22Rv1 (cell line): ENCODE data around the gene NPEPL1.
"Not testable (repeated sequence)": the region's sequence is repeated elsewhere in the genome, so short reads cannot be mapped to it uniquely, and the experiment has no call there.

Experiments
- H3K27ac ChIP-seq: fragments of 450-650 bp; 2 replicates; pipeline ENCODE4 v1.5.1; 2017
- ZFX ChIP-seq: fragments of 450-650 bp; IDR thresholded peaks from 2 replicates; pipeline ENCODE4 v1.6.1; 2017; ENCODE audit warnings: antibody characterized with exemption, borderline replicate concordance
- TF ChIP-seq, protein P1 (sequence below): fragments of 450-650 bp; IDR thresholded peaks from 2 replicates; pipeline ENCODE4 v1.5.1; 2017; ENCODE audit warnings: mild to moderate bottlenecking

The NPEPL1 gene

DNA sequence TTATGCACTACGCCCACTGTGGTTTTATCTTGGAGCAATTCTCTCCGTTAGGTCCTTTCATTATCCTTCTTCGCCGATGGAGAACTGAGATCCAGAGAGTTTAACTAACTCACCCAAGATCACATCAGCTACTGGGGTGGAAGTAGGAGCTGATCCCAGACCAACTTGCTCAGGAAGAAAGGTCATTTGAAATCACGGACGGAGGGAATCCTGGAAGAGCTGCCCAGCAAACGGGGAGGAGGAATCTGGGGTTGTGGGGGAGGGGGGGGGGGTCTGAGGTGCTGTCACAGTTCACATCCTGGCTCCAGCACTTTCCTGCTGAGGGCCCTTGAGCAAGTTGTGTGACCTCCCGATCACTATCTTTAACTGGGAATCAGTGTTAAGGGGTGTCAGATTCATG lies 62.0 kb downstream of the NPEPL1 start:
- no peak for TF ChIP-seq ZFX
- TF ChIP-seq, protein P1, sequence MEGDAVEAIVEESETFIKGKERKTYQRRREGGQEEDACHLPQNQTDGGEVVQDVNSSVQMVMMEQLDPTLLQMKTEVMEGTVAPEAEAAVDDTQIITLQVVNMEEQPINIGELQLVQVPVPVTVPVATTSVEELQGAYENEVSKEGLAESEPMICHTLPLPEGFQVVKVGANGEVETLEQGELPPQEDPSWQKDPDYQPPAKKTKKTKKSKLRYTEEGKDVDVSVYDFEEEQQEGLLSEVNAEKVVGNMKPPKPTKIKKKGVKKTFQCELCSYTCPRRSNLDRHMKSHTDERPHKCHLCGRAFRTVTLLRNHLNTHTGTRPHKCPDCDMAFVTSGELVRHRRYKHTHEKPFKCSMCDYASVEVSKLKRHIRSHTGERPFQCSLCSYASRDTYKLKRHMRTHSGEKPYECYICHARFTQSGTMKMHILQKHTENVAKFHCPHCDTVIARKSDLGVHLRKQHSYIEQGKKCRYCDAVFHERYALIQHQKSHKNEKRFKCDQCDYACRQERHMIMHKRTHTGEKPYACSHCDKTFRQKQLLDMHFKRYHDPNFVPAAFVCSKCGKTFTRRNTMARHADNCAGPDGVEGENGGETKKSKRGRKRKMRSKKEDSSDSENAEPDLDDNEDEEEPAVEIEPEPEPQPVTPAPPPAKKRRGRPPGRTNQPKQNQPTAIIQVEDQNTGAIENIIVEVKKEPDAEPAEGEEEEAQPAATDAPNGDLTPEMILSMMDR = no peak
- no peak overlapping the region for H3K27ac ChIP-seq

GRCh38 chr20:58755062-58755697 lies 62.6 kb downstream of the NPEPL1 start:
- H3K27ac ChIP-seq = no peak overlapping the region

GRCh38 chr20:58755766-58756449 lies 63.3 kb downstream of the NPEPL1 start:
- TF ChIP-seq, protein P1 = no peak
- no peak for TF ChIP-seq ZFX
- no peak overlapping the region for H3K27ac ChIP-seq

More at GRCh38 chr20:58755062-58755697, 62.6 kb downstream of the NPEPL1 start:
- no peak for TF ChIP-seq ZFX
- TF ChIP-seq, protein P1 = no peak

GRCh38 chr20:58756450-58756775 lies 63.8 kb downstream of the NPEPL1 start:
- TF ChIP-seq, protein P1 = no peak
- TF ChIP-seq ZFX = no peak
- H3K27ac ChIP-seq = no peak overlapping the region

- H3K27ac ChIP-seq = not testable (repeated sequence)
Observed at GRCh38 chr20:58757647-58758046, 65.0 kb downstream of the NPEPL1 start.

DNA sequence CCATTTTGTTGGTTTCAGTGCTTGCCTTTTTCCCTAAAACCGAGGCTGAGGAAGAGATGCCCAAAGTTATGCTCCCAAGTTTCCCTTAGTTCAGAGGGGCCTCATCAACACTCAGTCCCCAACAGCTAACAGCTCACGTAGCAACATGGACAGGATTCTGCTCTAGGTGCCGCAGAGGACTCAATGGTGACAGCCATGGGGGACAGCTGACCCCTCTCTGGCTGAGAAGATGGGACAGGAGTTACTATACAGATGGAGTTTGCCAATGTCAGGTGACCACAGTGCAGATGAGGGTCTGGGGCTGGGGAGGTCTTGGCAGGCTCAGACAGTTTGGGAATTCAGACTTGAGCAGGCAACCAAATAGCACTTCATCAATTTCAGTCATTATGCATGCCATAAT lies 67.3 kb downstream of the NPEPL1 start:
- no peak overlapping the region for H3K27ac ChIP-seq
- TF ChIP-seq ZFX = no peak

DNA sequence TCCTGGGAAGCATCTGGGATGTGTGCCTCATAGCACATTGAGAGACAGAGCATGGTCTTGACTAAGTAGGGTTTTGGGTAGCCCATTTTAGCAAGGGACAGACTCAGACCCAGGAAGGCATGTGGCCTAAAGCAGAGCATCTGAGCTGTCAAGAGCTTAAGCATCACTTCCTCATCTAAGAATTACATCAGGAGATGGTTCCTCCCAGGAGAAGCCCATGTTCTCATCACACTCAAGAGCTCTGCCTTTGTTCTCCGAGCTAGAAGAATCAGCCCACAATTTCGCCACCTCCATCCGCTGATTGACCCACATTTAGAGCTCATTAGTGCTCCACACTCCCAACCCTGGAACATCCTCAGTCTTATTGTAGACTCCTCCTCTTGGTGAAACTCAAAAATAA lies 68.3 kb downstream of the NPEPL1 start:
- TF ChIP-seq, protein P1 = no peak
- no peak for TF ChIP-seq ZFX
- no peak overlapping the region for H3K27ac ChIP-seq

DNA sequence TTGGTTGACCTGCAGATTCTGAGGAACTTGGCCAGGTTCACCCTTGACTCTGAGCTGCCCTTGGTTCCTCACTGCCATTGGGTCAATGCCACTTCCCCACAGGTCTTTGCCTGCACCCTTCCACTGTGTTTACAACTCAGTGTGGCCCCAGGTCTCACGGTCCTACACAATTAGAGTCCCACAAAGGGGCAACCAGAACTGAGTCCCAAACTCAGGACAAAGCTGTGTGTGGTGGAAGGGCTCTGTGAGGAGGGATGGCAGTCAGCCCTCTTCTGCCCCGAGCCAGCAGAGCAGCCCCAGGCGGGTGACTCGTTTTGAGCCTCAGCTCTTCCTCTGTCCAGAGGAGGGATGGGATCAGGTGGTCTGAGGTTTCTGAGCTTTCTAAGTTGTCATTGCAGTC lies 69.5 kb downstream of the NPEPL1 start:
- TF ChIP-seq, protein P1 = no peak
- TF ChIP-seq ZFX = no peak
- no peak overlapping the region for H3K27ac ChIP-seq
